ENCODE results near the gene FSCN2.
"Not testable (repeated sequence)": the region's sequence is repeated elsewhere in the genome, so short reads cannot be mapped to it uniquely, and the experiment has no call there.

FSCN2 gene

GRCh38 chr17:81519284-81520020 lies 8.7 kb upstream of the FSCN2 start:
- Histone ChIP-seq H3K4me1 (ENCODE audit: insufficient read depth, low read length) (peaks cover 33% of the 10 kb centered on the region), H3K27me3 (ENCODE audit: insufficient read depth, low read length) (no peaks in the 10 kb centered on the region), H3K9me3 (ENCODE audit: low read length) (no peaks in the 10 kb centered on the region), H3K4me3 (ENCODE audit: low read length) (no peak overlapping the region), H2AFZ (ENCODE audit: low read depth, low read length) (no peak overlapping the region), H3K36me3 (ENCODE audit: insufficient read depth, low read length) (no peaks in the 10 kb centered on the region)

GRCh38 chr17:81520021-81520901 lies 7.9 kb upstream of the FSCN2 start:
- Histone ChIP-seq H2AFZ (ENCODE audit: low read depth, low read length) (no peak overlapping the region), H3K36me3 (ENCODE audit: insufficient read depth, low read length) (no peaks in the 10 kb centered on the region), H3K4me3 (ENCODE audit: low read length) (no peak overlapping the region), H3K4me1 (ENCODE audit: insufficient read depth, low read length) (peaks cover 33% of the 10 kb centered on the region), H3K9me3 (ENCODE audit: low read length) (no peaks in the 10 kb centered on the region), H3K27me3 (ENCODE audit: insufficient read depth, low read length) (no peaks in the 10 kb centered on the region)

DNA sequence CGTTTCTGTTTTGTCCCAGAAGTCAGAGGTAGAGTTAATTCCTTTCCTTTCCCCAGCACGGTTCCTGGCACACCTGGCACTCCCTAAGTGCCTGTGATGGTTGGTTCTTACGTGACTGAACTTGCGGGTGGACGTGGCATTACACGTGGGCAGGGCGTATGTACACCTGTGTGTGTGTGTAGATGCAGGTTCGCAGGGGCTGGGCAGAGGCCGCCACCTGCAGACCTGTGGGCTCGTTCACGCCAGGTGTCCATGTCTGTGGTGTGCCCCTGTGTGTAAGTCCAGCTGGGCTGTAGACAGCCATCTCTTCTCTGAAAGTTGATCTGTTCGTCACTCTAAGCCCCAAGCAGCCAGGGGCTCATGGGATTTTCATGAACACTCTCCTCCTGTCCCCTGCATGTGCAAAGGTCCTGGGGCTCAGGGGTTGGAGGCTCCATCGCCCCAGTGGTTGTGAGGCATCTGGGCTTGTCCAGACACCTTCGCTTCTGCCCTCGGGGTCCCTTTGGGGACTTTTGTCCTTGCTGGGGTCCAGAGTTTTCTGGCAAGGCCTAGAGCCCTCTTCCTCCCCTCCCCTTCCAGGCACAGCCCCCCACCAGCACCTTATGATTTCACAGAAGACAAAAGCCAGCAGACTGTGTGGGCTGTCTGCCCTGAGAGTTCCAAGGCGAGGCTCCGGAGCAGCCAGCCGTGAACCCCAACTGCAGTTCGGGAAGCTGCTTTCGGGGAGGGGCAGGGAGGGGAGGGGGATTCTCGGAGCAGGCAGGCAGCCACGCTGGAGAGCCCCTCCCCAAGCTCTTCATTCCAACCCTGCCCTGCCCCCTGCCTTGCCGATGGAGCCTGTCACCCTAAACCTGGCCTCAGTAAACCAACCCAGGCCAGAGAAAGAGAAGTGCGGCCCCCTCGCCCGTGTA lies 5.4 kb upstream of the FSCN2 start:
- no peaks in the 10 kb centered on the region for H3K9me3 ChIP-seq (ENCODE audit: low read length)
- H2AFZ ChIP-seq (ENCODE audit: low read depth, low read length), result no peak overlapping the region
- peaks cover 6% of the 10 kb centered on the region for H3K27me3 ChIP-seq (ENCODE audit: insufficient read depth, low read length)
- peaks cover 18% of the 10 kb centered on the region for H3K4me1 ChIP-seq (ENCODE audit: insufficient read depth, low read length)
- no peak overlapping the region for H3K4me3 ChIP-seq (ENCODE audit: low read length)
- H3K36me3 ChIP-seq (ENCODE audit: insufficient read depth, low read length), result no peaks in the 10 kb centered on the region

- Histone ChIP-seq H3K9me3 (ENCODE audit: low read length) (no peaks in the 10 kb centered on the region), H3K36me3 (ENCODE audit: insufficient read depth, low read length) (no peaks in the 10 kb centered on the region), H3K4me1 (ENCODE audit: insufficient read depth, low read length) (peaks cover 17% of the 10 kb centered on the region), H3K27me3 (ENCODE audit: insufficient read depth, low read length) (peaks cover 6% of the 10 kb centered on the region), H2AFZ (ENCODE audit: low read depth, low read length) (no peak overlapping the region), H3K4me3 (ENCODE audit: low read length) (no peak overlapping the region)
These were observed 4.7 kb upstream of the FSCN2 start for GRCh38 chr17:81523402-81524038.

DNA sequence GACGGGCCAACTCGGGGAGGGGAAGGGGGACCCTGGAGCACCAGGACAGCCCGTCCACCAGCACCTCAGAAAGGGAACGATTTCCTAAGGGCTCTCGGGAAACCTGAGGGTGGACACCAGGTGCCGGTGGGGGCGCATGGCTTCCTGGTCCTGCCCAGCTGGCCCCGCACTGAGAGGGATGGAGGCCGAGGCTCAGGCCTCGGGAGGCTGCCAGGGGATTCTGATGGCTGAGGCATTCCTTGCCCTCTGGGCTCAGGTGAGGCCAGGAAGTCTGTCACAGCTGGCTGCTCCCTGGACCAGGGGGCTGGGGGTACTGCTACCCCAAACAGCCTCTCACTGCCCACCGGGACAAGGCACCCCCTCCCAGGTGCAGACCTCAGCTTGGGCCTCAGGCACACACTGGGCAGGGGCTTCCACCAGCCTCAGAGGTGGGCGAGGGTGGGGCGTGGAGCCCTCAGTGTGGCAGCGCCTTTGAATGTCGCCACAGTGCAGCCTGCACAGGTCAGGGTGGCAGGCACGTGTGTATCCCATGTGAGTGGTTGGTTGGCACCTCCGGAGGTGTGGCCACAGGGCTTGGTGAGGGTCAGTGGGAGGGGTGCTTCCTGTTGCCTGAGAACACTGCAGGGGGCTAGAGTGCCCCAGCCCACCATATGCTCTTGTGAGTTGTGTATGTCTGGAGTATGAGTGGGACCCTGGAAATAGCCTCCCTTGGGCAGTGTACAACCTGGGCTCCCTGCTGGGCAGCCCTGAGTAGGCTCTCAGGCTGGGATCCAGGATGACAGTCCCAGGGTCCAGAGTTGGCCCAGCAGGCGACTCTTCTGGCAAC lies 3.9 kb upstream of the FSCN2 start:
- Histone ChIP-seq H3K9me3 (ENCODE audit: low read length) (no peaks in the 10 kb centered on the region), H3K4me1 (ENCODE audit: insufficient read depth, low read length) (peaks cover 15% of the 10 kb centered on the region), H3K4me3 (ENCODE audit: low read length) (no peak overlapping the region), H3K36me3 (ENCODE audit: insufficient read depth, low read length) (no peaks in the 10 kb centered on the region), H2AFZ (ENCODE audit: low read depth, low read length) (no peak overlapping the region), H3K27me3 (ENCODE audit: insufficient read depth, low read length) (peaks cover 6% of the 10 kb centered on the region)

DNA sequence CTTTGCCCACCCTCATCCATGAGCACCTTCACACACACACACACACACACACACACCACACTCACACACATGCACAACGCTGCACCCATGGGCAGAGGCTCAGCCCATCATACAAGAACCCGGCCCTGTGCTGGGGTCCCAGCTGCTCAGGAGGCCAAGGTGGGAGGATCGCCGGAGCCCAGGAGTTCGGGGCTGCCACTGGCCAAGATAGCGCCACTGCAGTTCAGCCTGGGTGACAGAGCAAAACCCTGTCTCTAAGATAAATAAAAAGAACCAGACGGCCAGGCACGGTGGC lies 3.4 kb upstream of the FSCN2 start:
- H3K9me3 ChIP-seq (ENCODE audit: low read length), result no peaks in the 10 kb centered on the region
- peaks cover 15% of the 10 kb centered on the region for H3K4me1 ChIP-seq (ENCODE audit: insufficient read depth, low read length)
- no peak overlapping the region for H3K4me3 ChIP-seq (ENCODE audit: low read length)
- H3K27me3 ChIP-seq (ENCODE audit: insufficient read depth, low read length), result peaks cover 6% of the 10 kb centered on the region
- no peaks in the 10 kb centered on the region for H3K36me3 ChIP-seq (ENCODE audit: insufficient read depth, low read length)
- H2AFZ ChIP-seq (ENCODE audit: low read depth, low read length), result no peak overlapping the region

DNA sequence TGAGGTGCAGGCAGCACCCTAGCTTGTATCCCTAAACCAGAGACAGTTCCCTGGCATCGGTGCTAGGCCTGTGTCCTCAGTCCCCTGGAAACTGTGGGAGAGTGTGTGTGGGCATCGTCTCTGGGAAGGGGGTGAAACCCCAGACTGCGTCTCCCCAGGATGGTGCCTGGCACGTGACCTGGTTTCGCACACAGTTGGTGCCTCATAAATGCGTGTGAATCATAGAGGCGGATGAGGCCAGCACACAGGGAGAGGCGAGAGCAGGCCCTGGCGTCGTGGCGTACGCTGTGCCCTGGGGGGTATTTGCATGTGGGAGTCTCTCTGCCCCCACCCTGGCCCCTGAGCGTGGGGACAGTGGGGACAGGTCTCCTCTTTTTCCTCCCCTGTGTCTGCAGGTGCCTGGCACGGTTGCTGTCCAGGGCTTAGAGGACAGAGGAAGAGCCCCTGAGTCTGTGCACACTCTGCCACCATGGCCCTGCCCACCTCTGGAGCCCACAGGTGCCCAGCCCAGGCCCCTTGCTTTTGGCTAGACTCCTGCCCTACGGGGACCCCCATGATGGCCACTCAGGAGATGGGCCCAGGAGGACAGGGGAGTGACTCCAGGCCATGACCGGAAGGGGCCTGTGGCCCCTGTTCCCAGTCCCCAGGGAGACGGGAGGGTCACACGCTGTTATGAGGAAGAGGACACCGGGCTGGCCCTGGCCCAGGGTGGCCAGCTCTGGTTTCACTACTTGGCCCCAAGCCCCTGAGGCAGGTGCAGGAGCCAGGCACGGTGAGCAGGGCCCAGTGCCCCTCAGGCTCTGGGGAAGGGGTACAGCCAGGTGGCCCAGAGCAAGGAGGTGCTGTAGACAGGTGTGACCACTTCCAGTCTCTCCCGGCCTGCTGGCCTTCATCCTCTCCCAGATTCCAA lies 1.3 kb upstream of the FSCN2 start:
- H2AFZ ChIP-seq (ENCODE audit: low read depth, low read length), result no peak overlapping the region
- peaks cover 6% of the 10 kb centered on the region for H3K27me3 ChIP-seq (ENCODE audit: insufficient read depth, low read length)
- H3K4me1 ChIP-seq (ENCODE audit: insufficient read depth, low read length), result peaks cover 15% of the 10 kb centered on the region
- H3K4me3 ChIP-seq (ENCODE audit: low read length), result no peak overlapping the region
- no peaks in the 10 kb centered on the region for H3K9me3 ChIP-seq (ENCODE audit: low read length)
- no peaks in the 10 kb centered on the region for H3K36me3 ChIP-seq (ENCODE audit: insufficient read depth, low read length)

GRCh38 chr17:81528384-81528650 lies 140 bp downstream of the FSCN2 start:
- Histone ChIP-seq H3K4me1 (ENCODE audit: insufficient read depth, low read length) (peaks cover 9% of the 10 kb centered on the region), H3K9me3 (ENCODE audit: low read length) (peaks cover 3% of the 10 kb centered on the region), H3K27me3 (ENCODE audit: insufficient read depth, low read length) (peaks cover 6% of the 10 kb centered on the region), H3K36me3 (ENCODE audit: insufficient read depth, low read length) (no peaks in the 10 kb centered on the region), H3K4me3 (ENCODE audit: low read length) (no peak overlapping the region), H2AFZ (ENCODE audit: low read depth, low read length) (no peak overlapping the region)

DNA sequence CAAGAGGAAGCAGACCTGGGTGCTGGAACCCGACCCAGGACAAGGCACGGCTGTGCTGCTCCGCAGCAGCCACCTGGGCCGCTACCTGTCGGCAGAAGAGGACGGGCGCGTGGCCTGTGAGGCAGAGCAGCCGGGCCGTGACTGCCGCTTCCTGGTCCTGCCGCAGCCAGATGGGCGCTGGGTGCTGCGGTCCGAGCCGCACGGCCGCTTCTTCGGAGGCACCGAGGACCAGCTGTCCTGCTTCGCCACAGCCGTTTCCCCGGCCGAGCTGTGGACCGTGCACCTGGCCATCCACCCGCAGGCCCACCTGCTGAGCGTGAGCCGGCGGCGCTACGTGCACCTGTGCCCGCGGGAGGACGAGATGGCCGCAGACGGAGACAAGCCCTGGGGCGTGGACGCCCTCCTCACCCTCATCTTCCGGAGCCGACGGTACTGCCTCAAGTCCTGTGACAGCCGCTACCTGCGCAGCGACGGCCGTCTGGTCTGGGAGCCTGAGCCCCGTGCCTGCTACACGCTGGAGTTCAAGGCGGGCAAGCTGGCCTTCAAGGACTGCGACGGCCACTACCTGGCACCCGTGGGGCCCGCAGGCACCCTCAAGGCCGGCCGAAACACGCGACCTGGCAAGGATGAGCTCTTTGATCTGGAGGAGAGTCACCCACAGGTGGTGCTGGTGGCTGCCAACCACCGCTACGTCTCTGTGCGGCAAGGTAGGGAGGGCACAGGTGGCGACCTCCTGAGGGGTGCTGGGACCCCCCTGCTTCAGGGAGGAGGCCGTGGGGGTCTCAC lies 667 bp downstream of the FSCN2 start:
- Histone ChIP-seq H3K36me3 (ENCODE audit: insufficient read depth, low read length) (no peaks in the 10 kb centered on the region), H3K4me1 (ENCODE audit: insufficient read depth, low read length) (peaks cover 4% of the 10 kb centered on the region), H2AFZ (ENCODE audit: low read depth, low read length) (no peak overlapping the region), H3K27me3 (ENCODE audit: insufficient read depth, low read length) (peaks cover 6% of the 10 kb centered on the region), H3K9me3 (ENCODE audit: low read length) (peaks cover 3% of the 10 kb centered on the region), H3K4me3 (ENCODE audit: low read length) (no peak overlapping the region)

GRCh38 chr17:81529437-81529803 lies 1.2 kb downstream of the FSCN2 start:
- H3K36me3 ChIP-seq (ENCODE audit: insufficient read depth, low read length), result no peaks in the 10 kb centered on the region
- no peak overlapping the region for H2AFZ ChIP-seq (ENCODE audit: low read depth, low read length)
- H3K9me3 ChIP-seq (ENCODE audit: low read length), result peaks cover 3% of the 10 kb centered on the region
- H3K4me1 ChIP-seq (ENCODE audit: insufficient read depth, low read length), result no peaks in the 10 kb centered on the region
- H3K4me3 ChIP-seq (ENCODE audit: low read length), result no peak overlapping the region
- peaks cover 6% of the 10 kb centered on the region for H3K27me3 ChIP-seq (ENCODE audit: insufficient read depth, low read length)

DNA sequence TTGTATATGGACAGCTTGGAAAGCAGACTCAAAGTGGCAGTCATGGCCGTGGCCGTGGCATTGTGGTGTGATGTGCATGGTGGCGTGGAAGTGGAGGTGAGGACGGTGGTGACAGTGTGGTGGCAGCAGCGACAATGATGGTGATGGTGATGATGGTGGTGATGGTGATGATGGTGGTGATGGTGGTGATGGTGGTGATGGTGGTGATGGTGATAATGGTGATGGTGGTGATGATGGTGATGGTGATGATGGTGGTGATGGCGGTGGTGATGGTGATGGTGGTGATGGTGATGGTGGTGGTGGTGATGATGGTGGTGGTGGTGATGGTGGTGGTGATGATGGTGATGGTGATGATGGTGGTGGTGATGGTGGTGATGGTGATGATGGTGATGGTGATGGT lies 2.8 kb downstream of the FSCN2 start:
- not testable (repeated sequence) for H3K9me3 ChIP-seq (ENCODE audit: low read length); H3K4me1 ChIP-seq (ENCODE audit: insufficient read depth, low read length); H3K4me3 ChIP-seq (ENCODE audit: low read length); H3K27me3 ChIP-seq (ENCODE audit: insufficient read depth, low read length); H2AFZ ChIP-seq (ENCODE audit: low read depth, low read length); H3K36me3 ChIP-seq (ENCODE audit: insufficient read depth, low read length)

All from neuron (in vitro differentiated cells).